Measurements from ENCODE around the gene DISC1. TPM values are rescaled to one million over a fixed set of nuclear protein-coding genes. Genes with fewer than 3 reads are reported as not detected.
"Not testable (repeated sequence)": the region's sequence is repeated elsewhere in the genome, so short reads cannot be mapped to it uniquely, and the experiment has no call there.

DISC1 gene
- polyA plus RNA-seq, 1 donor = 6.3 TPM

DNA sequence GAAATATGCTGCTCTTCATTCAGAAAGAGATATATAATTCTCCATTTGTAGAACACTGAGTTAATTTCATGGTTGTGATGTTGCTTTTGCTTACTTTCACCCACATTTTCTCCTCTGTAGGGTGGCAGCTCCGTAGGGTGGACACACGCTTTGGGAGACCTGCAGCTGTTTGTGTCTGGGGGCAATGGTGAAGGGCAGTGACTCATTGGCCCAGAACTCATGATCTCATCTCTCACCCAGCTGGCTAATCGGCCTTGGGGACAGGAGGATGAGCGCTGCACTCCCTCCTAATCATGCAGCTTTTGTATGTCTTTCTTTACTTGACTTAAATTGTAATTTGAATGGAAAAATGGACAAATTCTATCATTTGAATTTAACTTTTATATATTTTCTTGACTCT, 9.6 kb downstream of the DISC1 start:
- no peak for DNase-seq (ENCODE audit: low read depth)

DNA sequence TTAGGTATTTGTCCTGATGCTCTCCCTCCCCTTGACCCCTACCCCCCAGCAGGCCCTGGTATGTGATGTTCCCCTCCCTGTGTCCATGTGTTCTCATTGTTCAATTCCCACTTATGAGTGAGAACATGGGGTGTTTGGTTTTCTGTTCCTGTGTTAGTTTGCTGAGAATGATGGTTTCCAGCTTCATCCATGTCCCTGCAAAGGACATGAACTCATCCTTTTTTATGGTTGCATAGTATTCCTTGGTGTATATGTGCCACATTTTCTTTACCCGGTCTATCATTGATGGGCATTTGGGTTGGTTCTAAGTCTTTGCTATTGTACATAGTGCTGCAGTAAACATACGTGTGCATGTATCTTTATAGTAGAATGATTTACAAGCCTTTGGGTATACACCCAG, 10.3 kb downstream of the DISC1 start:
- not testable (repeated sequence) for DNase-seq (ENCODE audit: low read depth)

DNA sequence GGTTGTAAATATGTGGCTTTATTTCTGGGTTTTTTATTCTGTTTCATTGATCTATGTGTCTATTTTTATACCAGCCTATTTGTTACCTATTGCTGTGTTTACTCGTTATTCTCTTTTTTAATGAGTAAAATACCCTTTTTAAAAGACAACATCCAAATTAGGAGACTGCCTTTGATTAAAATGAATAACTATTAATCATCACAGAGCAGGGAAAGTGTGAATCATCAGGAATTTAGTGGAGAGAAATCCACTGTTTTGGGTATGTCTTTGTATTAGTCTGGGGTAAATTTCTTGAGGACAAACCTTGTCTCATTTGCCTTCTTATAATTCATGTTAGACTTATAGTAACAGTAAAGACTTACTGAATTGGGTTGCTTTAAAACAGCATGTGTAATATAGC, 12.1 kb downstream of the DISC1 start:
- DNase-seq (ENCODE audit: low read depth) = no peak

DNA sequence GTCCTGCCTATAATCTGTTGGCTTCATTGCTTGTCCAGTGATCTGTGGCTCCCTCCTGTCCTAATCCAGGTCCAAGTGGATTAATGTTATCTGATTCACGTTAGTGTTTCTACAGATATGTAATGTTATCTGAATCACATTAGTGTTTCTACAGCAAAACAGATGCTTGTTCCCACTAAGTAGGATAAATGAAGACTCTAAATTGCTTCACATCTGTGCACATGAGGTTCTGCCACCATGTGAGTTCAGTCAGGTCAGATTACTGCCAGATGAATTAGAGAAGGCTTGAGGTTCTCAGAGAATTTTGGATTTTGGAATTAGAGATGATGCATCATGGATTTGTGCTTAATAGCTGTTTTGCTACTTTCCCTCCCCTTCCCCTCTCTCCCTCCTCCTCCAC, 13.2 kb downstream of the DISC1 start:
- DNase-seq (ENCODE audit: low read depth) = no peak

DNA sequence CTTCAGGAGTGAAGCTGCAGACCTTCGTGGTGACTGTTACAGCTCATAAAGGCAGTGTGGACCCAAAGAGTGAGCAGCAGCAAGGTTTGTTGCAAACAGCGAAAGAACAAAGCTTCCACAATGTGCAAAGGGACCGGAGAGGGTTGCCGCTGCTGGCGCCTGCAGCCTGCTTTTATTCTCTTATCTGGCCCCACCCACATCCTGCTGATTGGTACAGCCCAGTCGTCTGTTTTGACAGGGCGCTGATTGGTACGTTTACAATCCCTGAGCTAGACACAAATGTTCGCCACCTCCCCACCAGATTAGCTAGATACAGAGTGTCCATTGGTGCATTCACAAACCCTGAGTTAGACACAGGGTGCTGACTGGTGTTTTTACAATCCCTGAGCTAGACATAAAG, 14.9 kb downstream of the DISC1 start:
- not testable (repeated sequence) for DNase-seq (ENCODE audit: low read depth)

DNA sequence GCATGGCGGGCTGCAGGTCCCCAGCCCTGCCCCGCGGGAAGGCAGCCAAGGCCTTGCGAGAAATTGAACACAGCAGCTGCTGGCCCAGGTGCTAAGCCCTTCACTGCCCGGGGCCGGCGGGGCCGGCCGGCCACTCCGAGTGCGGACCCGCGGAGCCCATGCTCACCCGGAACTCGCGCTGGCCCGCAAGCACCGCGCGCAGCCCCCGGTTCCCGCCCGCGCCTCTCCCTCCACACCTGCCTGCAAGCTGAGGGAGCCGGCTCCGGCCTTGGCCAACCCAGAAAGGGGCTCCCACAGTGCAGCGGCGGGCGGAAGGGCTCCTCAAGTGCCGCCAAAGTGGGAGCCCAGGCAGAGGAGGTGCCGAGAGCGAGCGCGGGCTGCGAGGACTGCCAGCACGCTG, 15.5 kb downstream of the DISC1 start:
- not testable (repeated sequence) for DNase-seq (ENCODE audit: low read depth)

DNA sequence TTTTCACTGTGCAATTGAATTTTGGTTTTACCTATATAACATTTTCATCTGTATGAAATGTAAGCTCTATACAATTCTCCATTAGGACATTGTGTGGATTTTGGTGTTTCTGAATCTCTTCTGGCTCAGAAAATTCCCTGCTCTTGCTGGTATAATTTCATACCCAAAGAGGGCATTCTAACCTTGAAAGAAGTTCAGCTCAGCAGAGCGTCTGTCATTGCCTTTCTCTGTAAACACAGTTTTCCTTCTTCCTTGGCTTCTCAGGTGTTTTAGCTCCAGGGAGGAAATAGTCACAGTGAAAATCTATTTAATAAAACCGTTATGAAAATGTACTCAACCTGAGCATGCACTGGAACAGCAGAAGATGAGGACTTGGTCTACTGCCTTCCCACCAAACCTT, 16.0 kb downstream of the DISC1 start:
- no peak for DNase-seq (ENCODE audit: low read depth)

DNA sequence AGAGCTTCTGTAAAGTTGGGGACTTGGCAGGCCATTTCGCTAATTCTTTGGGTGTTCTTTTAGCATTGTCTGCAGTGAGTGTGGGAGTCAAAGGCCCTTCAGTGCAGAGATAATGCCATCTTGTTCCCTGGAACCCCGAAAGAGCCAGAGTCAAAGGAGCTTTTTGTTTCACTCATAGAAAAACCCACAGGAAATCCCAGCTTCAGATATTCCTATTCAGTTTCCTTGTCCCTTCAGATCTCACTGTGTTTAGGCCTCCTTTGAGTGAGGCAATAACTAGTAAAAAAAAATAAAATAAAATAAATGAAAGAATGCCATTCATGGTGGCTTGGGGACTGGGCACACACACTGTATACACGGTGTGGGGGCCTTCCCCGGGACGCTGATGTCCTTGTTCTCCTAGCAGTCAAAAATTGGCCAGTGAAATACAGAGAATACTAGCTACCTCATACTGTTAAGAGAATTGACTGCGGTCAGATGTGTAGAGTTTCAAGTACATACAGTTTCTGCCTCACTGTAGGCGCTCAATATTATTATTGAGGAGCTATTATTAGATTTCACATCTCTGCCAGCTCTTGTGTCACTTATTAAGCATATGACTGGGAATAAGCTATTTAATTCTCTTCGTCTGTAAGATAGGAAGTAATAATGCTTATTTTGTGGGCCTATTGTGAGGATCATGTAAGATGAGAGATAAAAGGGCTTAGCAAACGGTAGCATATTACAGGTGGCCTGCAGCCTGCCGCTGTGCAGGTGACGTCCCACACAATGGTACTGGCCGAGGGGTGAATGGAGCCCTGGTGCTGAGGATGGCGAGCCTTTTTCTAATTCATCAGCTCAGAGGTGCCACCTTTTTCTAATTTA, 16.7 kb downstream of the DISC1 start:
- no peak for DNase-seq (ENCODE audit: low read depth)

DNA sequence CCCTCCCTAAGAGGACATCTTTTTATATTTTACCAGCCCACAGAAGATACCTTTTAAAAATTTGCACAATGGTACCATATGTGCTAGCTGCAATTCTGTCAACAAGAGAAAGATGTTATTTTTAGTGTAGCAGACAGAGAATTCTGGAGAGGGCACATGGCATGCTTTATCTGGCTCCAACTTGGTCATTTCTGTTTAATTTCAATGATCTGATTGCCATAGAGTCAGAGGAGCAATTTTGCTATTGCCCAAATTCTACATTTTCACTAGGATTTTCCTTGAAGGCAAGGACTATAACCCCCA, 17.3 kb downstream of the DISC1 start:
- DNase-seq (ENCODE audit: low read depth) = no peak

DNA sequence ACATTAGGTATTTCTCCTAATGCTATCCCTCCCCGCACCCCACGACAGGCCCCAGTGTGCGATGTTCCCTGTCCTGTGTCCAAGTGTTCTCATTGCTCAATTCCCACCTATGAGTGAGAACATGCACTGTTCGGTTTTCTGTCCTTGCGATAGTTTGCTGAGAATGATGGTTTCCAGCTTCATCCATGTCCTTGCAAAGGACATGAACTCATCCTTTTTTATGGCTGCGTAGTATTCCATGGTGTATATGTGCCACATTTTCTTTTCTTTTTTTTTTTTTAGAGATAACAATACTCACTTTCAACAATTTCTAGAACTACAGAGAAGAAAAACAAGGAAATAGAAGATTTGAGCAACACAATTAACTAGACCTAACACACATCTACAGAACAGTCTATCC, 19.0 kb downstream of the DISC1 start:
- not testable (repeated sequence) for DNase-seq (ENCODE audit: low read depth)

DNA sequence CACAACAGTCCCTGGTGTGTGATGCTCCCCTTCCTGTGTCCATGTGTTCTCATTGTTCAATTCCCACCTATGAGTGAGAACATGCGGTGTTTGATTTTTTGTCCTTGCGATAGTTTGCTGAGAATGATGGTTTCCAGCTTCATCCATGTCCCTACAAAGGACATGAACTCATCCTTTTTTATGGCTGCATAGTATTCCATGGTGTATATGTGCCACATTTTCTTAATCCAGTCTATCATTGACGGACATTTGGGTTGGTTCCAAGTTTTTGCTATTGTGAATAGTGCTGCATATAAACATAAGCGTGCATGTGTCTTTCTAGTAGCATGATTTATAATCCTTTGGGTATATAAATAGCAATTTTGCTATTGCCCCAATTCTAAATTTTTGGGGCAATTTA, 19.6 kb downstream of the DISC1 start:
- DNase-seq (ENCODE audit: low read depth) = not testable (repeated sequence)

DNA sequence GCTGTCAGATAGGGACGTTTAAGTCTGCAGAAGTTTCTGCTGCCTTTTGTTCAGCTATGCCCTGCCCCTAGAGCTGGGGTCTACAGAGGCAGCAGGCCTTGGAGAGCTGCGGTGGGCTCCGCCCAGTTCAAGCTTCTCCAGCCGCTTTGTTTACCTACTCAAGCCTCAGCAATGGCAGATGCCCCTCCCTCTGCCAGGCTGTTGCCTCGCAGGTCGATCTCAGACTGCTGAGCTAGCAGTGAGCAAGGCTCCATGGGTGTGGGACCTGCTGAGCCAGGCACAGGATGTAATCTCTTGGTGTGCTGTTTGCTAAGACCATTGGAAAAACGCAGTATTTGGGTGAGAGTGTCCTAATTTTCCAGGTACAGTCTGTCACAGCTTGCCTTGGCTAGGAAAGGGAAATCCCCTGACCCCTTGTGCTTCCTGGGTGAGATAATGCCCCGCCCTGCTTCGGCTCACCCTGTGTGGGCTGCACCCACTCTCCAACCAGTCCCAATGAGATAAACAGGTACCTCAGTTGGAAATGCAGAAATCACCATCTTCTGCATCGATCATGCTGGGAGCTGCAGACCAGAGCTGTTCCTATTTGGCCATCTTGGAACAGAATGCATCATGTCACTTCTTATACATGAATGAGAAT, 25.2 kb downstream of the DISC1 start:
- DNase-seq (ENCODE audit: low read depth) = not testable (repeated sequence)

DNA sequence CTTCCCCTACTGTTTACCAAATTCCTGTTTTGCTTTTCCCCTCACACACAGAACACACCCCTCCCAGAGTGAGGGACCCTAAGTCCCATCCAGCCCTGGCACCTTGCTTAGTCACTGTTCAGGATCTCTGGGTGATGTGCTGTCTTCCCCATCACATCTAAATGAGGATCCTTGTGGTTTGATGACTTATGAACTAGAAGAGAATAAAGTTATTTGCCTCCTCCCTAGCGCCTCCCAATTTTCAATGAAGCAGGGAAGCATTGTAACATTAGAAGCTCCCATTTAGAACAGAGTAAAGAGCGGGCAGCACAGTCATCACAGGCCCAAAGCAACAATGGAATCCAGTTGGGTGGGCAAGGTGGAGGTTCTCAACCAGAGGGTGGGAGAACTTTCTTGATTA, 27.0 kb downstream of the DISC1 start:
- no peak for DNase-seq (ENCODE audit: low read depth)

DNA sequence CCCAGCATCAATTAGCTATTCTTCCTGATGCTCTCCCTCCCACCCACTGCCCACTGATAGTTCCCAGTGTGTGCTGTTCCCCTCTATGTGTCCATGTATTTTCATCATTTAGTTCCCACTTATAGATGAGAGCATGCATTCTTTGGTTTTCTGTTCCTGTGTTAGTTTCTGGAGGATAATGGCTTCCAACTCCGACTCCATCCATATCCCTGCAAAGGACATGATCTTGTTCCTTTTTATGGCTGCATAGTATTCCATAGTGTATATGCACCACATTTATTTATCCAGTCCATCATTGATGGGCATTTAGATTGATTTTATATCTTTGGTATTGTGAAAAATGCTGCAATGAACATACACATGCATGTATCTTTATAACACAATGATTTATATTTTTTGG, 30.2 kb downstream of the DISC1 start:
- no peak for DNase-seq (ENCODE audit: low read depth)

DNA sequence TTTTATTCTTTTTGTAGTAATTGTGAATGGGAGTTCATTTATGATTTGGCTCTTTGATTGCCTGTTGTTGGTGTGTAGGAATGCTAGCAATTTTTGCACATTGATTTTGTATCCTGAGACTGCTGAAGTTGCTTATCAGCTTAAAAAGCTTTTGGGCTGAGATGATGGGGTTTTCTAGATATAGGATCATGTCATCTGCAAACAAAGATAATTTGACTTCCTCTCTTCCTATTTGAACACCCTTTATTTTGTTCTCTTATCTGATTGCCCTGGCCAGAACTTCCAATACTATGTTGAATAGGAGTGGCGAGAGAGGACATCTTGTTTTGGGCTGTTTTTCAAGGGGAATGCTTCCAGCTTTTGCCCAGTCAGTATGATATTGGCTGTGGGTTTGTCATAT, 31.6 kb downstream of the DISC1 start:
- not testable (repeated sequence) for DNase-seq (ENCODE audit: low read depth)

DNA sequence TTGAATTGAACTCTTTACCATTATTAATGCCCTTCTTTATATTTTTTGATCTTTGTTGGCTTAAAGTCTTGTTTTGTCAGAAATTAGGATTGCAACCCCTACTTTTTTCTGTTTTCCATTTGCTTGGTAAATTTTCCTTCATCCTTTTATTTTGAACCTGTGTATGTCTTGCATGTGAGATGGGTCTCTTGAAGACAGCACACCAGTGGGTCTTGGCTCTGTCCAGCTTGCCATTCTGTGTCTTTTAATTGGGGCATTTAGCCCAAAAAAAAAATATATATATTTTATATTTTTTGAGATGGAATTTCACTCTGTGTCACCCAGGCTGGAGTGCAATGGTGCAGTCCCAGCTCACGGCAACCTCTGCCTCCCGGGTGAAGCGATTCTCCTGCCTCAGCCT, 33.6 kb downstream of the DISC1 start:
- no peak for DNase-seq (ENCODE audit: low read depth)

DNA sequence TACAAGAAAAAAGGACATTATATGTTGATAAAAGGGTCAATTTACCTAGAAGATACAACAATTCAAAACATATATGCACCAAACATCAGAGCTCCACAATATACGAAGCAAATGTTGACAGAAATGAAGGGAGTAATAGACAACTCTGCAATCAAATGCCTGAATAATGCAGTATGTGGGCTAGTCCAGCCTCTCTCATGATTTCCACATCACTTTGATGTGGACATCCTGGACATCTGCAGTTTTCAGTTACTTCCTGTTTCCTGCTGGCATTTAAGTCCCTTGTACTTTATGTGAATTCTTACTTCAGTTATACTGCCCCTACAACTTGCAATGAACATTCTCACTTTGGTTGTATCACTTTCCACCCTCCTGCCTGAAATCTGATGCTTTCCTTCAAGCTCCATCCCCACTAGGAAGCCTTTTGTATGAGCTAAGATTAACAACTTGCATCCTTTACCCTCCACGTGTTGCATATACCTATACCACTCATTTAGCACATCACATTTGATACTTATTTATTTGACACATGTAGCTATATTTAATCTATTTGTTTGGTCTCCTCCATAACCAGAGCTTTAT, 36.7 kb downstream of the DISC1 start:
- DNase-seq (ENCODE audit: low read depth) = no peak

DNA sequence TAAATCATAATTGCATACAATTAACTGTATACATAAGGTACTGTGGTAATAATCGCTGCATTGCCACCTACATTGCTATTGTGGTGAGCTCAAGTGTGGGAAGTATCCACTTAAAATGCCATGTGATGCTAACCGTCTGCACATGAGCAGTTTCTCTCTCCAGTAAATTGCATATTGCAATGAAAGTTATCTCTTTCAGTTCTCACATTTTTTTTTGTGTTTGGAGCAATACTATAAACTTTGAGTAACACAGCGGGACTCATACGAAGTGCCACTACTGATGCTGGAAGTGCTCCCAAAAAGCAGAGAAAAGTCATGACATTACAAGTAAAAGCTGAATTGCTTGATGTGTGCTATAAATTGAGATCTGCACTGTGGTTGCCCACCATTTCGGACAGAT, 38.5 kb downstream of the DISC1 start:
- DNase-seq (ENCODE audit: low read depth) = no peak

DNA sequence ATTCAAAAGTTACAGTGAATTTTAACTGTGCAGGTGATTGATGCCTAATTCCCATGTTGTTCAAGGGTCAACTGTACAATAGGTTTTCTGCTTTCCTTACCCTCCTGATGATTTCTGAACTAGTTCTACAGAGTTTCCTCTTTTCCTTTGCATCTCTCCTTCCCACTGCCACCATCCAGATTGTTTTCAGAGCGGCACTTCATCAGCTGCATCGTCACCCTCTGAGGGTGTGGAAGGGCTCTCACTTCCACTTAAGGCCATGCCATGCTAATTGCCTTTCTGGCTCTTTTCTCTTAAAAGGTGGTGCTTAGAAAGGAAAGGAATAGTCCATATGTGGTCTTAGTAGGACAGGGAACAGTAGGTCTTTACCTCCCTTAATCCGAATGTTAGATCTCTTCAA, 39.1 kb downstream of the DISC1 start:
- DNase-seq (ENCODE audit: low read depth) = no peak

DNA sequence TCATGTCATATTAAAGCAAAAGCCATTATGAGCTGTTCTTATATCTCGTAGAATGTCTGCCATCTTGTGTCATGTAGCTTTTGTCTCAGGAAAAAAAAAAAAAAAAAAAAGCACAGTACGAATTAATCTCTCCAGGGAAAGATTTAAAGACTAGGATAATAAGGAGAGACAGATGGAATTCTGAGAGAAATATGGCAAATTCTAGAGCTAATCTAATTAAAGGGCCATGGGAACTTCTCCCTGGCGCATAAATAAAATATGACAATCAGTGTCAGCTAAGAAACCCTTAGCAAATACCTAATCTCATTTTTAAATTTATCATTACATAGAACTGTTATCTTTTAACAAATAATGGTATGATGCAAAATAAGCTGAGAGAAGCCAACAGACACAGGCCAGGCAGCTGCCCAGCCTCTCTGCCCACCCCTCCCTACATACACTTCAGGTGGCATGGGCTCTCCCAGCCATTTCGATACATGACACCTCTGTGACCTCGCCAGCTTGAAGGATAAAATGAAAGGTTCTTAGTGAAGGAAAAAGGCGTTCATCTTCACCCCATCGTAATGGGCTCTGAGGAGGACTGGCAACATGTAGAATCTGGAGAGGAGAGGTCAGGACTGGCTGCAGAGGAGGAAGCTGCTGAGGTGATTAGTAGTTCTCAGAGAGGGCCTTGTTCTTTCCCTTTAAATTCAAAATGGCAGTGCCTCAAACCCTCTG, 39.8 kb downstream of the DISC1 start:
- no peak for DNase-seq (ENCODE audit: low read depth)

DNA sequence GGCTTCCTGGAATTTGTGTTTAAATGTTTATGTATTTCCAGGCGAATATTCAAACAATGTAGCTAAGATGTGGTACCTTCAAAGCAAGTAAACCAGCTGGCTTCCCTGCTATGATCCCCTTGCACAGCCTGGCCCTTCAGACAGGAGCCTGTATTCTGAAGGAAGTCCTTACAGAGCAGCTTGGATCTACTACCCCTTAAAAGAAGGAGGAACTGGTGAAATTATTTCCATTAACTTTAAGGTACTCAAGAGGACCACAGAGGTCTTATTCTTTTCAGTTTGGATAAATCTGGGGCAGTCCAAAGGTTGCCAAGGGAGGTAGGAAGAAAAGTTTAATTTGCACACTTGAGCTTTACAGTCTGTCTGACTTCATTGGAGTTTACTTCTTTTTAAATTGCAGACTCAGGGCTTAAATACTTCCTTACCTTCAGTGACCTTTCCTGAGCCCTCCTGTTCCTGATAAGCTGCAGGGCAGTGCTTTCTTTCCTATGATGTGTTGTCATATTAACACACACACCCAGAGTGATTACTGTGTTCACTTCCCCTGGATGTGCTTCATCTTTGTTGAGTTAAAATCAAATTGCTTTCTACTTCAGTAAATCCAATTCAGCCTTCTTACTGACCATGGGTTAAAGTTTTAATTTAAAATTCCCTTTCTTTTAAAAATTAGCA, 40.5 kb downstream of the DISC1 start:
- DNase-seq (ENCODE audit: low read depth) = no peak

DNA sequence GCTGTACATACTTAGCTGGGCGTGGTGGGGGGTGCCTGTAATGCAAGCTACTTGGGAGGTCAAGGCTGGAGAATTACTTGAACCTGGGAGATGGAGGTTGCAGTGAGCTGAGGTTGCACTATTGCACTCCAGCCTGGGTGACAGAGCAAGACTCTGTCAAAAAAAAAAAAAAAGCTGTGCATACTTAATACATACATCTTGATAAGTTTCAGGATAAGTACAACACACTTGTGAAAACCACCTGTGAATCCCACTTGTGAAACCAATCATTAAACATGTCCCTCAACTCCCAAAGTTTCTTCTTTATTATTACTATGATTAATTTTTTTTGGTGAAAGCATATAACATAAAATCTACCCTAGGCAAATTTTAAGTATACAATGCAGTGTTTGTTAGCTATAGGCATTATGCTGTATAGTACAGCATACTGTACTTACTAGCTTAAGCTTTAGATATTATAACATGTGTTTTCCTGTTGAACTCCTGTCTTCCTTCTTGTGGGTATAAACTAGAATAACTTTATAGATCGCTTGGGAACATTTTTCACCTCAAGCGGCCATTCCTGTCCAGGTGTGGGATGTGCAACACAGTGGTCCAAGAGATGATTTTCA, 41.4 kb downstream of the DISC1 start:
- no peak for DNase-seq (ENCODE audit: low read depth)
